Body of pancreas (tissue), 4 donors: Measurements from ENCODE around the gene SC5D.

Experiments used
- CTCF ChIP-seq, 7 experiments: fragments of 450-650 bp in 4 of 7; fragments of 200-600 bp in 3 of 7; sonication (generic) in 3 of 7; IDR thresholded peaks; one replicate each; pipeline ENCODE4 v1.5.1; 2016 to 2019; ENCODE audit warnings: antibody characterized with exemption in 7 of 7
- POLR2A ChIP-seq, 3 donors: fragments of 450-650 bp; IDR thresholded peaks; one replicate each; pipeline ENCODE4 v1.6.1; 2016; ENCODE audit warnings: antibody characterized with exemption in 3 of 3, mild to moderate bottlenecking in 2 of 3

GRCh38 chr11:121349790-121350189 is 57.2 kb downstream of the SC5D start:
- TF ChIP-seq POLR2A (IDR thresholded peaks at IDR 0.05) (no peak), CTCF (IDR thresholded peaks at IDR 0.05) (no peak)
